Neural cell (in vitro differentiated cells): Measurements from ENCODE around the gene ENAH.

Experiments
- EP300 ChIP-seq: fragments of 450-650 bp; conservative IDR thresholded peaks from 2 replicates; pipeline ENCODE4 v1.6.1; 2014; ENCODE audit warnings: antibody characterized with exemption, mild to moderate bottlenecking, moderate library complexity; ENCODE audit not compliant: poor library complexity, severe bottlenecking
- EZH2 ChIP-seq: fragments of 200-600, 300-800 bp; shearing (Covaris generic), sonication (generic); IDR thresholded peaks from 2 replicates; pipeline ENCODE4 v1.6.1; 2014; ENCODE audit warnings: antibody characterized with exemption, low read length, borderline replicate concordance, mild to moderate bottlenecking; ENCODE audit not compliant: insufficient read depth, poor library complexity, severe bottlenecking
- MXI1 ChIP-seq: fragments of 450-650 bp; conservative IDR thresholded peaks from 2 replicates; pipeline ENCODE4 v1.6.1; 2014; ENCODE audit warnings: antibody characterized with exemption, mild to moderate bottlenecking; ENCODE audit not compliant: poor library complexity, severe bottlenecking
- POLR2AphosphoS5 ChIP-seq: IDR thresholded peaks from 2 replicates; pipeline ENCODE4 v1.6.1; 2012
- TF ChIP-seq, protein P1 (sequence below): fragments of 450-650 bp; IDR thresholded peaks from 2 replicates; pipeline ENCODE4 v1.5.1; 2014; ENCODE audit warnings: antibody characterized with exemption, mild to moderate bottlenecking, moderate library complexity; ENCODE audit not compliant: poor library complexity, severe bottlenecking

GRCh38 chr1:225479341-225479740 lies 173.6 kb downstream of the ENAH start:
- TF ChIP-seq, protein P1, sequence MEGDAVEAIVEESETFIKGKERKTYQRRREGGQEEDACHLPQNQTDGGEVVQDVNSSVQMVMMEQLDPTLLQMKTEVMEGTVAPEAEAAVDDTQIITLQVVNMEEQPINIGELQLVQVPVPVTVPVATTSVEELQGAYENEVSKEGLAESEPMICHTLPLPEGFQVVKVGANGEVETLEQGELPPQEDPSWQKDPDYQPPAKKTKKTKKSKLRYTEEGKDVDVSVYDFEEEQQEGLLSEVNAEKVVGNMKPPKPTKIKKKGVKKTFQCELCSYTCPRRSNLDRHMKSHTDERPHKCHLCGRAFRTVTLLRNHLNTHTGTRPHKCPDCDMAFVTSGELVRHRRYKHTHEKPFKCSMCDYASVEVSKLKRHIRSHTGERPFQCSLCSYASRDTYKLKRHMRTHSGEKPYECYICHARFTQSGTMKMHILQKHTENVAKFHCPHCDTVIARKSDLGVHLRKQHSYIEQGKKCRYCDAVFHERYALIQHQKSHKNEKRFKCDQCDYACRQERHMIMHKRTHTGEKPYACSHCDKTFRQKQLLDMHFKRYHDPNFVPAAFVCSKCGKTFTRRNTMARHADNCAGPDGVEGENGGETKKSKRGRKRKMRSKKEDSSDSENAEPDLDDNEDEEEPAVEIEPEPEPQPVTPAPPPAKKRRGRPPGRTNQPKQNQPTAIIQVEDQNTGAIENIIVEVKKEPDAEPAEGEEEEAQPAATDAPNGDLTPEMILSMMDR: no peak
- TF ChIP-seq MXI1 (no peak), EZH2 (no peak), POLR2AphosphoS5 (no peak), EP300 (no peak)
